Keratinocyte (primary cell): ENCODE results near the gene CUL2. TPM values are rescaled to one million over a fixed set of nuclear protein-coding genes. Genes with fewer than 3 reads are reported as not detected.
"Not testable (repeated sequence)": the region's sequence is repeated elsewhere in the genome, so short reads cannot be mapped to it uniquely, and the experiment has no call there.

Source experiments
- DNase-seq: peaks from one replicate; pipeline ENCODE4 v3.0.0-alpha.2; 2011; ENCODE audit warnings: low read depth, missing footprints, low spot score
- FAIRE-seq: peaks from 2 replicates; lab custom pipeline; 2011; peaks lifted over from hg19 to GRCh38; lab: Jason Lieb, UNC
- H2AFZ ChIP-seq: 2 replicates; pipeline ENCODE4 v1.6.0; 2012; ENCODE audit warnings: low read length, control low read depth, inconsistent platforms; ENCODE audit not compliant: control insufficient read depth
- H3K27ac ChIP-seq: 2 replicates; pipeline ENCODE4 v1.5.1; 2011; ENCODE audit warnings: low read length; ENCODE audit not compliant: control insufficient read depth, insufficient read depth
- H3K27me3 ChIP-seq: 3 replicates; pipeline ENCODE4 v1.6.0; 2011; ENCODE audit warnings: low read length; ENCODE audit not compliant: control insufficient read depth, insufficient read depth; ENCODE audit errors: extremely low read depth
- H3K36me3 ChIP-seq, 2 experiments: 2 replicates in 1 of 2; 3 replicates in 1 of 2; pipeline ENCODE4 v1.5.1; 2011; ENCODE audit warnings: low read length in 2 of 2, mild to moderate bottlenecking in 1 of 2; ENCODE audit not compliant: control insufficient read depth in 2 of 2, insufficient read depth in 2 of 2; ENCODE audit errors: extremely low read depth in 1 of 2
- H3K4me1 ChIP-seq: 3 replicates; pipeline ENCODE4 v1.5.1; 2011; ENCODE audit warnings: low read length; ENCODE audit not compliant: control insufficient read depth, insufficient read depth; ENCODE audit errors: extremely low read depth
- H3K4me2 ChIP-seq: 3 replicates; pipeline ENCODE4 v1.6.0; 2011; ENCODE audit warnings: low read depth, low read length; ENCODE audit not compliant: control insufficient read depth, insufficient read depth; ENCODE audit errors: extremely low read depth
- H3K4me3 ChIP-seq, 3 experiments: fragments of 200-600 bp in 1 of 3; sonication (generic) in 1 of 3; 2 replicates in 2 of 3; 3 replicates in 1 of 3; pipeline ENCODE4 v1.5.1; 2011 to 2016; ENCODE audit warnings: low read length in 3 of 3, mild to moderate bottlenecking in 3 of 3, control low read depth in 2 of 3, inconsistent platforms in 1 of 3, low read depth in 1 of 3, mixed read lengths in 1 of 3, mixed run types in 1 of 3, moderate library complexity in 1 of 3; ENCODE audit not compliant: control insufficient read depth in 2 of 3, insufficient read depth in 2 of 3; ENCODE audit errors: extremely low read depth in 1 of 3
- H3K79me2 ChIP-seq: 2 replicates; pipeline ENCODE4 v1.6.0; 2012; ENCODE audit warnings: low read length; ENCODE audit not compliant: control insufficient read depth, insufficient read depth
- H3K9ac ChIP-seq: 3 replicates; pipeline ENCODE4 v1.6.0; 2011; ENCODE audit warnings: low read length; ENCODE audit not compliant: control insufficient read depth, insufficient read depth; ENCODE audit errors: extremely low read depth
- H3K9me1 ChIP-seq: 3 replicates; pipeline ENCODE4 v1.6.0; 2011; ENCODE audit warnings: low read length; ENCODE audit not compliant: control insufficient read depth, insufficient read depth; ENCODE audit errors: extremely low read depth
- H3K9me3 ChIP-seq: 2 replicates; pipeline ENCODE4 v1.5.1; 2012; ENCODE audit warnings: low read depth, low read length; ENCODE audit not compliant: control insufficient read depth
- H4K20me1 ChIP-seq: 3 replicates; pipeline ENCODE4 v1.6.0; 2011; ENCODE audit warnings: low read length; ENCODE audit not compliant: control insufficient read depth, insufficient read depth; ENCODE audit errors: extremely low read depth
- CTCF ChIP-seq, 3 experiments: IDR thresholded peaks in 1 of 3; conservative IDR thresholded peaks in 1 of 3; optimal IDR thresholded peaks in 1 of 3; 2 replicates in 2 of 3; 3 replicates in 1 of 3; pipeline versions ENCODE3 to v1.5.1; 2011; ENCODE audit warnings: low read length in 3 of 3, mild to moderate bottlenecking in 3 of 3, moderate library complexity in 2 of 3, control low read depth in 1 of 3, inconsistent platforms in 1 of 3; ENCODE audit not compliant: insufficient read depth in 2 of 3; ENCODE audit errors: extremely low read depth in 1 of 3
- EZH2 ChIP-seq: IDR thresholded peaks from one replicate; pipeline ENCODE4 v1.6.1; 2012; ENCODE audit warnings: inconsistent platforms, mild to moderate bottlenecking, low read length, moderate library complexity
- dilution Hi-C: fragments of 300-500 bp; cut with MboI; formaldehyde crosslinking; loops from one replicate; pipeline ENCODE4 v1.7.0; 2020; ENCODE audit warnings: low sequenced_read_pairs; ENCODE audit not compliant: extremely low pct_ligation_motif_present
- polyA plus RNA-seq, 5 experiments: library from polyadenylated mRNA; depleted of rRNA in 3 of 5; stranded (reverse) in 3 of 5; stranded (forward) in 1 of 5; unstranded in 1 of 5; fragments of >200 nt; gene quantifications; 1 replicate in 1 of 5; 2 replicates in 3 of 5; 3 replicates in 1 of 5; pipeline versions ENCODE4 v1.2.1 to v1.2.3, GENCODE V29; 2011 to 2012; ENCODE audit warnings: missing spikeins in 2 of 5, low read depth in 1 of 5, low replicate concordance in 1 of 5

CUL2 gene
- polyA plus RNA-seq, 1 donor (not counting 4 experiments of a cell fraction or from before 2014, with no cell fraction given) = 39.7 TPM

- Histone ChIP-seq H3K27me3 (no peaks in the 10 kb centered on the region), H3K36me3 (no peaks in the 10 kb centered on the region), H4K20me1 (no peaks in the 10 kb centered on the region), H3K9ac (no peak overlapping the region), H3K4me3 (no peak overlapping the region), H3K4me1 (peaks cover 33% of the 10 kb centered on the region), H3K79me2 (no peaks in the 10 kb centered on the region), H2AFZ (no peak overlapping the region), H3K27ac (no peak overlapping the region), H3K4me2 (no peak overlapping the region), H3K9me3 (no peaks in the 10 kb centered on the region), H3K9me1 (no peaks in the 10 kb centered on the region)
- no peak for TF ChIP-seq EZH2
- no peak for TF ChIP-seq CTCF (optimal IDR thresholded peaks at IDR 0.05 in 1 of 3, IDR thresholded peaks at IDR 0.05 in 1 of 3, conservative IDR thresholded peaks at IDR 0.05 in 1 of 3; ENCODE audit: extremely low read depth in 1 of 3, insufficient read depth in 2 of 3, low read length in 3 of 3)
- FAIRE-seq (peak; percentile 29), DNase-seq (no peak)
- dilution Hi-C loops = no loop called here
Observed at GRCh38 chr10:34993782-34994181, 96.4 kb downstream of the CUL2 start.

GRCh38 chr10:34991117-34991516 lies 99.0 kb downstream of the CUL2 start:
- H3K9me3 ChIP-seq, H3K4me2 ChIP-seq, H3K9me1 ChIP-seq, DNase-seq, H3K36me3 ChIP-seq, H3K27me3 ChIP-seq, H2AFZ ChIP-seq, FAIRE-seq, H3K4me3 ChIP-seq, H3K79me2 ChIP-seq, dilution Hi-C loops, H3K9ac ChIP-seq, H4K20me1 ChIP-seq, H3K27ac ChIP-seq: not testable (repeated sequence)
- peaks cover 42% of the 10 kb centered on the region for H3K4me1 ChIP-seq

GRCh38 chr10:34988397-34989067 lies 101.6 kb downstream of the CUL2 start:
- peak; percentile 44 for DNase-seq
- TF ChIP-seq EZH2 (no peak), CTCF (optimal IDR thresholded peaks at IDR 0.05 in 1 of 3, IDR thresholded peaks at IDR 0.05 in 1 of 3, conservative IDR thresholded peaks at IDR 0.05 in 1 of 3; ENCODE audit: extremely low read depth in 1 of 3, insufficient read depth in 2 of 3, low read length in 3 of 3) (no peak)

More at GRCh38 chr10:34988397-34989067, 101.6 kb downstream of the CUL2 start:
- peak overlapping the region; percentile 73 for H3K4me2 ChIP-seq
- peak overlapping the region; percentile 79 for H2AFZ ChIP-seq
- peak; percentile 97 for FAIRE-seq
- no peaks in the 10 kb centered on the region for H3K27me3 ChIP-seq
- H3K36me3 ChIP-seq = no peaks in the 10 kb centered on the region
- H3K27ac ChIP-seq = peak overlapping the region; percentile 72
- peak overlapping the region in 1 of 3 experiments; percentile 54 for H3K4me3 ChIP-seq
- H3K9me1 ChIP-seq = no peaks in the 10 kb centered on the region
- H4K20me1 ChIP-seq = no peaks in the 10 kb centered on the region
- peaks cover 28% of the 10 kb centered on the region for H3K4me1 ChIP-seq
- dilution Hi-C loops = no loop called here
- H3K9ac ChIP-seq = peak overlapping the region; percentile 26
- no peaks in the 10 kb centered on the region for H3K9me3 ChIP-seq
- H3K79me2 ChIP-seq = no peaks in the 10 kb centered on the region
